Natural killer cell treated with Interleukin-12 subunit alpha and Interleukin-12 subunit beta and Interleukin-15 and Interleukin-18, amount 100 ng/mL, for 72 hours (primary cell): Measurements from ENCODE around the gene CDK14. TPM values are rescaled to one million over a fixed set of nuclear protein-coding genes. Genes with fewer than 3 reads are reported as not detected.

Source experiments
- ATAC-seq, 2 donors: fragments of 150-1000 bp; cut with Tn5 transposase in 1 of 2; sonication (Bioruptor Pico), chemical (Tn5 transposase) in 1 of 2; 2 replicates each; pipeline ENCODE4 v1.10.0; 2021
- DNase-seq: peaks from one replicate; pipeline ENCODE4 v3.0.0; 2022; ENCODE audit warnings: low spot score
- H3K27ac Mint-ChIP-seq, 2 donors: 1 replicate in 1 of 2; 2 replicates in 1 of 2; pipeline ENCODE4 v1.8.0; 2022; ENCODE audit warnings: mixed read lengths in 2 of 2, mild to moderate bottlenecking in 1 of 2, moderate library complexity in 1 of 2
- H3K27me3 Mint-ChIP-seq, 2 donors: 1 replicate in 1 of 2; 2 replicates in 1 of 2; pipeline ENCODE4 v1.8.0; 2022; ENCODE audit warnings: mixed read lengths in 2 of 2
- H3K36me3 Mint-ChIP-seq: one replicate; pipeline ENCODE4 v1.8.0; 2022; ENCODE audit warnings: mixed read lengths
- H3K4me1 Mint-ChIP-seq, 2 donors: 1 replicate in 1 of 2; 2 replicates in 1 of 2; pipeline ENCODE4 v1.8.0; 2022; ENCODE audit warnings: low read depth in 2 of 2, mixed read lengths in 2 of 2, mild to moderate bottlenecking in 1 of 2
- H3K4me3 Mint-ChIP-seq: one replicate; pipeline ENCODE4 v1.8.0; 2022; ENCODE audit warnings: mixed read lengths
- H3K9me3 Mint-ChIP-seq: 2 replicates; pipeline ENCODE4 v1.8.0; 2022; ENCODE audit warnings: mixed read lengths
- total RNA-seq, 2 donors: library from RNA; stranded (reverse); gene quantifications; one replicate each; pipeline ENCODE4 v1.2.3, GENCODE V29; 2022

Gene CDK14
- 1 to 10 TPM in 1 of 2 donors, under 1 TPM in 1; 0.76 to 2.8 TPM for total RNA-seq

DNA sequence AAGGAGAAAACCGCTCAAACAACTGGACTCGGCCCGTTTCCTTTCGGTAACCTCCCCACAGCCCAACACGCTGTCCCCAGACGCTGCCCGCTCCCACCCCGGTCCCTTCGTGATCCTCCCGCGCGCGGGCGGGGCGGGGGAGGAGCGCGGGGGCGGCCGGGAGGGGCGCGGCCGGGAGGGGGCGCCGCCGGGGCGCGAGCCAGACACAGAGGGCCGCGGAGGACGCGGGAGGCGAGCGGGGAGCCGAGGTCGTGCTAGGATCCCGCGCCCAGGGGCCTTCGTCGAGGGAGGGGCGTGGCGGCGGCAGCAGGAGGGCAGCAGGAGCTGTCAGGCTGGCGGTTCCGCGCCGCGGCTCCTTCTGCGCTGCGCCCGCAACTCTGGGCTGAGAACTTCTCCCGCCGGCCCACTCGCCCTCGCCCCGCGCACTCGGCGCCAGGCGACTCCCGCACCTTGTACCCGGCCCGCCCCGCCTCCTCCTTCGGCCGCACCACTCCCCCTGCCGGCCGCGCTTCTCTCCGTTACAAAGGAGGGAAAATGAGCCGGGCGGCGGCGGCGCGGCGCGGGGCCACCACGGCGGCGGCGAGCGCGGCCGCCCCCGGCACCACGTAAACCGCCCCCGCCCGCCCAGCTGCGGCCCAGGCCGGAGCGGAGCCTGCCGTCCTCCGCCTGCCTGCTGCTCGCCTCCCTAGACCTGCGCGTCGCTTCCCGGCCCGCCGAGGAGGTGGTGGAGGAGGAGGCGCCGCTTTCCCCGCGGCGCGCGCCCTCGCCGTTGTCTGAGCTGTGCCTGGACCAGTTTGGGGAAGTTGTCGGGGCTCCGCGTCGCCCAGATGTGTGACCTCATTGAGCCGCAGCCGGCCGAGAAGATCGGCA, at the start of gene CDK14:
TSS of gene CDK14 (plus strand) at position 521 of the 870 bp plus-strand sequence. CDS start at position 828, 307 bp downstream.
- Mint-ChIP-seq H3K9me3 (no peaks in the 10 kb centered on the region), H3K36me3 (no peaks in the 10 kb centered on the region), H3K27ac (no peak within 1 kb of the TSS), H3K4me1 (peaks cover 0 to 2% of the 10 kb centered on the region in 2 donors), H3K4me3 (peak within 1 kb of the TSS; percentile 62), H3K27me3 (peaks cover 33% of the 10 kb centered on the region in 2 donors)
- ATAC-seq (peak; percentile 72 to 82), DNase-seq (peak; percentile 64)

DNA sequence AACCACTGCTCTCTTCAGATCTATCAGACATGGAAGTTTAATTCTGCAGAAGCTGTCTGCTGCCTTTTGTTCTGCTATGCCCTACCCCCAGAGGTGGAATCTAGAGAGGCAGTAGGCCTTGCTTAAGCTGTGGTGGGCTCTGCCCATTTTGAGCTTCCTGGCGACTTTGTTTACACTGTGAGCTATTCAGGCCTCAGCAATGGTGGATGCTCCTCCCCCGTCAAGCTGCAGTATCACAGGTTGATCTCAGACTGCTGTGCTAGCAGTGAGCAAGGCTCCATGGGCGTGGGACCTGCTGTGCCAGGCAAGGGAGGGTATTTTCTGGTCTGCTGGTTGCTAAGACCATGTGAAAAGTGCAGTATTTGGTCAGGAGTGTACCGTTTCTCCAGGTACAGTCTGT, 45.1 kb upstream of the CDK14 start:
- ATAC-seq, result no peak
- no peak overlapping the region for H3K4me3 Mint-ChIP-seq
- H3K27ac Mint-ChIP-seq, result no peak overlapping the region
- peaks cover 4% of the 10 kb centered on the region for H3K9me3 Mint-ChIP-seq
- no peaks in the 10 kb centered on the region for H3K27me3 Mint-ChIP-seq
- no peak for DNase-seq
- H3K4me1 Mint-ChIP-seq, result no peaks in the 10 kb centered on the region
- no peaks in the 10 kb centered on the region for H3K36me3 Mint-ChIP-seq

DNA sequence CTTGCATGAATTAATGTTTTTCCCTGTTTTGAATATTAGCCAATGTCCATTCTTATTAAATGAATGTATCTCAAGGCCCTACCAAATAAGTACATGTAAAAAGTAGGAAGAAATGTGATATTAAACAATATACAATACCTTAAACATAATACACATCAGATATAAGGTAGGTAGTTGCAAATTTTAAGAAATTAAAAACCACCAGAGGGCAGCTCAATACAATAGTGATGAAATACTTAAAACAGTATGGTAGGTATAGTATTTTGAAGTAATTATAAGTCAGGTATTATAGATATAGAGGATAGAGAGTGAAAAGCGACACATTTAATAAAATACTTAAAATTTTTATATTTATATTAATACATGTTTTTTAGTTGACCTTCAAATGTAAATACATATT, 43.6 kb upstream of the CDK14 start:
- Mint-ChIP-seq H3K4me1 (no peaks in the 10 kb centered on the region), H3K4me3 (no peak overlapping the region), H3K27me3 (no peaks in the 10 kb centered on the region), H3K36me3 (no peaks in the 10 kb centered on the region), H3K27ac (no peak overlapping the region), H3K9me3 (peaks cover 5% of the 10 kb centered on the region)
- no peak for DNase-seq
- no peak for ATAC-seq

DNA sequence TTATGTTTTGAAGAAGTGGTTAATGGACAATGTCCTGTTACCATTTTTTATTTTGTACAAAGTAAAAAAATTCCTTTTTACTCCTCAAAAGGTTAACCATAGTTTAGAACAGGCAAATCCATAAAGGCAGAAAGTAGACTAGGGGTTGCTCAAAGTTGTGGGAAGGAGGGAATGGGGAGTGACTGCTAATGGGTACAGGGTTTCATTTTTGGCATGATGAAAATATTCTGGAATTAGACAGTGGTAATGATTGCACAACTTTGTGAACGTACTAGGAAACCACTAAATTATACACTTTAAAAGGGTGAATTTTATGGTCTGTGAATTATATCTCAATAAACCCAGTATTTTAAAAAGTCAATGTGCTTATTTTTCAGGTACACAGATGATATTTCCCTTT, 35.4 kb upstream of the CDK14 start:
- Mint-ChIP-seq H3K4me1 (no peaks in the 10 kb centered on the region), H3K4me3 (no peak overlapping the region), H3K27me3 (no peaks in the 10 kb centered on the region), H3K9me3 (peaks cover 3% of the 10 kb centered on the region), H3K36me3 (no peaks in the 10 kb centered on the region), H3K27ac (no peak overlapping the region)
- ATAC-seq (no peak), DNase-seq (no peak)

DNA sequence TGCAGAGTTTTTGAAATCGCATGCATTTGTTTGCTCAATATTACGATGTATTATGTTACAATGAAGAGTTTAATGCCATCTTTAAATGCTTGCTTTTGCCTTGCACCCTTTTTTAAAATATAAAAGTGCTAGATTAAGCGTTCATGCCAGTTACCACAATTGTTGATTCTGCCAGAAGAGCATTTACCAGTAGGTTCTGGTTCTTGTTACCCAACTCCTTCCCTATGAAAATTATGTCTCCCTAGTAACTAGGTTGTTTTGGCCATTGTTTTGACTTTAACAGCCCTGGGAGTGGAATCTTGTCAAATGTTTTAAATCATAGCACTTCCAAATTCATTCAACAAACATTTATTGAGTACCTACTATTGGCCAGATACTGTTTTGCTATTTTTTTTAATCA, 32.8 kb upstream of the CDK14 start:
- H3K4me1 Mint-ChIP-seq, result no peaks in the 10 kb centered on the region
- H3K4me3 Mint-ChIP-seq, result no peak overlapping the region
- H3K27ac Mint-ChIP-seq, result no peak overlapping the region
- DNase-seq, result no peak
- H3K9me3 Mint-ChIP-seq, result no peaks in the 10 kb centered on the region
- H3K27me3 Mint-ChIP-seq, result no peaks in the 10 kb centered on the region
- H3K36me3 Mint-ChIP-seq, result no peaks in the 10 kb centered on the region
- no peak for ATAC-seq

DNA sequence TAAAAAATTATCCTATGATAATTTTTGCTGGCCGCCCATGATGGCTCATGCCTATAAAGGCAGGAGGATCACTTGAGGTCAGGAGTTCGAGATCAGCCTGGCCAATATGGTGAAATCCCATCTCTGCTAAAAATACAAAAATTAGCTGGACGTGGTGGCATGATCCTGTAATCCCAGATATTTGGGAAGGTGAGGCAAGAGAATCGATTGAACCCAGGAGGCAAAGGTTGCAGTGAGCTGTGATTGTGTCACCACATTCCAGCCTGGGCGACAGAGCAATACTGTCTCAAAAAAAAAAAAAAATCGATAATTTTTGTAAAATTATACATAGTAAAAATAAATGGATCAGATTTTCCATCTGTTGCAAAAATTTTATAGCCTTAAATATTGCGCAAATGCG, 31.7 kb upstream of the CDK14 start:
- no peaks in the 10 kb centered on the region for H3K27me3 Mint-ChIP-seq
- no peaks in the 10 kb centered on the region for H3K4me1 Mint-ChIP-seq
- DNase-seq (no peak), ATAC-seq (no peak)
- H3K36me3 Mint-ChIP-seq, result no peaks in the 10 kb centered on the region
- no peak overlapping the region for H3K27ac Mint-ChIP-seq
- H3K9me3 Mint-ChIP-seq, result no peaks in the 10 kb centered on the region
- no peak overlapping the region for H3K4me3 Mint-ChIP-seq

DNA sequence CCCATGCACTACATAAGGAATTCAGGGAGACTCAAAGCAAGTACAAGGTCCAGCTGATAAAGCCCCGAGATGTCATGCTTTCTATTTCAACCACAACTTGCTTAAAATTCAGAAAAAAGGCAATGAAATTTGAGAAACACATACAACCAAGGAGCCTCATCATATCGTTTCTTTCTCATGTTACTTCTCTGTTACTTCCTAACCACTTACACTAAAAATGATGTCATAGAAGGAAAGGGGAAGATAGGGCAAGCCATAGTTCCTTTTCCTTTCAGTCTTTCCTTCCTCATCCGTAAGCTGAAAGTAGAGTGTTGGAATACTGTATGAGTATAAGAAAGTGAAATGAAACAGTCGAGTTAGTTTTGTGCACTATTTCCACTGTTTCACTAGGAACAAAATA, 27.9 kb upstream of the CDK14 start:
- Mint-ChIP-seq H3K9me3 (no peaks in the 10 kb centered on the region), H3K36me3 (no peaks in the 10 kb centered on the region), H3K4me3 (no peak overlapping the region), H3K27me3 (no peaks in the 10 kb centered on the region), H3K27ac (no peak overlapping the region), H3K4me1 (no peaks in the 10 kb centered on the region)
- ATAC-seq (no peak), DNase-seq (no peak)

DNA sequence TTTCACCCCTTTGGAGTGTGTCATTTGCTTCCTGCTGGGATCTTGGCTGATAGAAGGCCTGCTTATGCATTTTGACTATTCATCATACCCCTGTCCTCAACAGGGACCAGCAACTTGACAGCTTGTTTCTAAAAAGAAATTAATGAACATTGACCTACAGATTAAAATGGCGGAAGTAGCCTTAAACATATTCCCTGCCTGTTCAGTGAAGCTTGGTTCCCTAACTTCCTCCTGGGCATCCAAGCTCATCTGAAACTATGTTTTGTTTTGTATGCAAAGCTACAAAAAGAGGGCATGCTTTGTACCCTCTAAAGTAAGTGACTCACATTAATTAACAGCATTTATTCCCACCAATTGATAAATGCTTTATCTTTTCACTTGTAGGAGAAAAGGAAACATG, 26.8 kb upstream of the CDK14 start:
- Mint-ChIP-seq H3K36me3 (no peaks in the 10 kb centered on the region), H3K9me3 (no peaks in the 10 kb centered on the region), H3K4me3 (no peak overlapping the region), H3K4me1 (no peaks in the 10 kb centered on the region), H3K27ac (no peak overlapping the region), H3K27me3 (no peaks in the 10 kb centered on the region)
- ATAC-seq, result no peak
- DNase-seq, result no peak

DNA sequence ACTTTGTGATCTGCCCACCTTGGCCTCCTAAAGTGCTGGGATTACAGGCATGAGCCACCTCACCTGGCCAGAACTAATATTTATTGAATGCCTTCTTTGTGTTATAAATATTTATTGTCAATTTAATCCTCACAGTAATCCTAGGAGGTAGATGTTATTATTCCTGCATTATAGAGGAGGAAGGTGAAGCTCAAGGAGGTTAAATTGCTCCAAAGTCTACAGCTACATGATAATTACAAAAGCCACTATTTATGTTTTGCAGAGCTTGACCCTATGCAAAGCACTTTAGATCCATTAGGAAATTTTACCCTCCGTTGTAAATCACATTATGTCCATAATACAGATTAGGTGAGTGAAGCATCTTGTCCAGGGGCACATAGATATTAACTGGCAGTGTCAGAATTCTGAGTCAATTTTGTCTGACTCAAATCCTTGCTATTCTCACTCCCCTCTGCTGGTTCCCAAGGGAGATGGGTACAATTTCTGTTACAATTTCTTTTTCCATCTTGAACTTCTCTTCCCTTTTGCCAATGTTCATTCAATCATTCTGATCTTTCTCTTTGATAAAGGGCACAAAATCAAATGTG, 25.7 kb upstream of the CDK14 start:
- Mint-ChIP-seq H3K27ac (no peak overlapping the region), H3K9me3 (no peaks in the 10 kb centered on the region), H3K4me1 (no peaks in the 10 kb centered on the region), H3K4me3 (no peak overlapping the region), H3K36me3 (no peaks in the 10 kb centered on the region), H3K27me3 (no peaks in the 10 kb centered on the region)
- ATAC-seq, result no peak
- DNase-seq, result no peak

DNA sequence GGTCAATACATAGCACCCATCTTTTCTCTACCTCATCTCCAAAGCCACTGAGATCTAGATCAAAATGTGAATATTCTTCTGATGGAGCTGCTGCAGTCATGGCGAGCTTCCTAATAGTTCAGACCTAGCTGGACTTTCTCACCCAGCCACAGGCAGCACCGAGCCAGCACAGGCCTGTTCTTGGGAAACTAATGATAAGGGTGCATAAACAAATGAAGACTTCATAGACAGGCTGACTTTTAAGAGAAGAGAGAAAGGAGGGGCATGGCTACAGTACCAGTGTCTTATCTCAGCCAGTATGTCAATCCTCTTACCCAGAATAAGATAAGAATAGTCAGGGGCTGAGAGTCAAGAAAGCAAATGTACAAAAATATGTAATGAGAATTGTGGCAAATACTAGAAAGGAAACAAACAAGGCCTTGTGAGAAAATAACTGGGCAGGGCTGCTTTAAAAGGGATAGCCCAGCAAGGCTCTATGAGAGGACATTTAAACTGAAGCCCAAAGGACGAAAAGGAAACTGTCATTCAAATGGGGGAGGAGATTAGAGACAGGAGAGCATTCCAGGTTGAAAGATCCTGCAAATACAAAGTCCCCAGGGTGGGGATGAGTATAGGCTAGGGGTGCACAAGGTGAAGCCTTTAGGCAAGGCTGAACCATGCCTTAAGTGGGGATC, 21.8 kb upstream of the CDK14 start:
- Mint-ChIP-seq H3K4me3 (no peak overlapping the region), H3K9me3 (no peaks in the 10 kb centered on the region), H3K27ac (no peak overlapping the region), H3K4me1 (no peaks in the 10 kb centered on the region), H3K27me3 (no peaks in the 10 kb centered on the region), H3K36me3 (no peaks in the 10 kb centered on the region)
- no peak for ATAC-seq
- DNase-seq, result no peak

DNA sequence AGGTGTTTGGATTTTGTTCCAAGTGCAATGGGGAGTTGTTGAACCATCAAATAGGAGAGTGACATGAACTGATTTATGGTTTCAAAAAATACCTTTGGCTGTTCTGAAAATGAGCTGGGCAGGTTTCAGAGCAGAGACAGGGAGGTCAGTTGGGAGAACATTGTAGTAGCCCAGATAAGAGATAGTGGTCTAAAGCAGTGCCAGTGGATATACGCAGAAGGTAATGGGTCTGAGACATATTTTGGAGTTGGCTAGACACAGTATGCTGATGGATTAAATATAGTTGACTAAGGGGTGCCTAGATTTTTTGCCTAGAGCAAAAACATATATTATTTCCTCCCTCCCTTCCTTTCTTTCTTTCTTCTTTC, 21.3 kb upstream of the CDK14 start:
- ATAC-seq, result no peak
- Mint-ChIP-seq H3K36me3 (no peaks in the 10 kb centered on the region), H3K9me3 (no peaks in the 10 kb centered on the region), H3K27ac (no peak overlapping the region), H3K4me3 (no peak overlapping the region), H3K4me1 (no peaks in the 10 kb centered on the region), H3K27me3 (no peaks in the 10 kb centered on the region)
- DNase-seq, result no peak

DNA sequence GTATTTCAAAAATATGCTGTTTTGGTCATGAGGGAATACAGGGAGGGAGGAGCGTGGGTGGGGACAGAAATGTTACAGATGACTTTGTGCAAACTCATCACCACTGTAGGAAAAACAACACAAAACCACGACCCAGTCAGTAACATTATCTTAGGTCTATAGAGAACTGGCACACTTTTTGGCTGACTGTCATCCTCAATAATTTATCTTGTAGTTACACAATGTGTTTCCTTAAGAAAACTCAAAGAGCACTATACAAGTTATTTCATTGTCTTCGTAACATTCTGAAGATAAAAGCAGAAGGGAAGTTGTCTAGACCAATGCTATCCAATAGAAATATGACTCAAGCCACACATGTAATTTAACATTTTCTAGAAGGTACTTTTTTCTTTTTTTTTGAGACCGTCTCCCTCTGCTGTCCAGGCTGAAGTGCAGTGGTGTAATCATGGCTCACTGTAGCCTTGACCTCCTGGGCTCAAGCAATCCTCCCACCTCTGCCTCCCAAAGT, 16.9 kb upstream of the CDK14 start:
- Mint-ChIP-seq H3K36me3 (no peaks in the 10 kb centered on the region), H3K4me3 (no peak overlapping the region), H3K9me3 (peaks cover 3% of the 10 kb centered on the region), H3K27ac (no peak overlapping the region), H3K27me3 (no peaks in the 10 kb centered on the region), H3K4me1 (no peaks in the 10 kb centered on the region)
- DNase-seq (no peak), ATAC-seq (no peak)

DNA sequence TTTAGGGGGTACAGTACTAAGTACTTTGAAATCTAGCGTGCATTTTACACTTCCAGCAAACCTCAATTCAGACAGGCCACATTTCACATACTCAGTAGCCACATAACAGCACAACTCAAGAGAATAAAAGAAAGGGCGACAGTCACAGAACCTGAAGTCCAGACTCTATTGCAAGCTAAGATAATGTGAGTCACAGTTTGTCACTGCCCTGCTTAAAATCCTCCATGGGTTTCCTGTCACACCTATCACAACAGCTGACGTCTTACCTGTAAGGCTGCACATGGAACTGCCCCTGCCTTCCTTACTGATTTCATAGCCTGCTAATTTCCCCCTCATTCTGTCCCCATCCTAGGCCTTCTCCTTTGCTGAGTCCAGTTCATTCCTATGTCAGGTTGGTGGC, 16.1 kb upstream of the CDK14 start:
- H3K36me3 Mint-ChIP-seq, result no peaks in the 10 kb centered on the region
- H3K4me3 Mint-ChIP-seq, result no peak overlapping the region
- H3K27me3 Mint-ChIP-seq, result no peaks in the 10 kb centered on the region
- no peak for ATAC-seq
- no peak for DNase-seq
- H3K27ac Mint-ChIP-seq, result no peak overlapping the region
- H3K9me3 Mint-ChIP-seq, result peaks cover 3% of the 10 kb centered on the region
- no peaks in the 10 kb centered on the region for H3K4me1 Mint-ChIP-seq

DNA sequence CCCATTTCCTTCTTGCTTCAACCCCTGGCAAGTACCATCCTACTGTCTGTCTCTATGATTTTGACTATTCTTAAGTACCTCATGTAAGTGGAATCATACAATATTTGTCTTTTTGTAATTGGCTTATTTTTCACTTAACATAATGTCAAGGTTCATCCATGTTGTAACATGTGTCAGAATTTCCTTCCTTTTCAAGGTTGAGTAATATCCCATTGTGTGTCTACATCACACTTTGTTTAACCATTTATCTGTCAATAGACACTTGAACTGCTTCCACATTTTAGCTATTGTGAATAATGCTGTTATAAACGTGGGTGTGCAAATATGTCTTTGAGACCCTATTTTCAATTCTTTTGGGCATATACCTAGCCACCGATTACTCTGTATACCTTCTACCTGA, 14.0 kb upstream of the CDK14 start:
- ATAC-seq, result no peak
- H3K27ac Mint-ChIP-seq, result no peak overlapping the region
- no peaks in the 10 kb centered on the region for H3K36me3 Mint-ChIP-seq
- no peaks in the 10 kb centered on the region for H3K4me1 Mint-ChIP-seq
- DNase-seq, result no peak
- no peaks in the 10 kb centered on the region for H3K27me3 Mint-ChIP-seq
- H3K4me3 Mint-ChIP-seq, result no peak overlapping the region
- peaks cover 3% of the 10 kb centered on the region for H3K9me3 Mint-ChIP-seq
